ENCODE data around the gene FADS3. TPM values are rescaled to one million over a fixed set of nuclear protein-coding genes. Genes with fewer than 3 reads are reported as not detected.

FADS3 gene
- total and polyA plus RNA-seq, 2 of the 13 experiments (the other 11 are each of a cell fraction or from before 2014, with no cell fraction given): 13.4 to 23.2 TPM

GRCh38 chr11:61827571-61828378 lies 63.6 kb downstream of the FADS3 start, which contains the start of gene FADS2 (continued):
- TF ChIP-seq ZMYM3 (CRISPR knock-in tag; IDR thresholded peaks at IDR 0.05) (no peak), ZNF282 (IDR thresholded peaks at IDR 0.05; ENCODE audit: partially characterized antibody) (no peak), ZNF329 (CRISPR knock-in tag; IDR thresholded peaks at IDR 0.05; ENCODE audit: low read depth) (no peak), E2F1 (CRISPR knock-in tag; IDR thresholded peaks at IDR 0.05) (peak; percentile 77; the same call in 1 of the 2 replicates), ZBTB46 (CRISPR knock-in tag; IDR thresholded peaks at IDR 0.05; ENCODE audit: borderline replicate concordance) (0 out of 2 replicates have a peak, but pooled peaks have one; percentile 36), ZBTB20 (CRISPR knock-in tag; IDR thresholded peaks at IDR 0.05; ENCODE audit: borderline replicate concordance, low read depth) (no peak), CEBPZ (IDR thresholded peaks at IDR 0.05; ENCODE audit: low read length) (no peak), DMTF1 (CRISPR knock-in tag; IDR thresholded peaks at IDR 0.05) (no peak), ZBTB38 (CRISPR knock-in tag; IDR thresholded peaks at IDR 0.05) (peak; percentile 74; the same call in 1 of the 2 replicates), ZNF557 (CRISPR knock-in tag; IDR thresholded peaks at IDR 0.05) (no peak), DBP (CRISPR knock-in tag; IDR thresholded peaks at IDR 0.05; ENCODE audit: not compliant biosample characterization) (no peak), ZNF629 (CRISPR knock-in tag; conservative IDR thresholded peaks at IDR 0.05) (no peak), ZFP1 (CRISPR knock-in tag; IDR thresholded peaks at IDR 0.05) (no peak), ZNF746 (CRISPR knock-in tag; IDR thresholded peaks at IDR 0.05) (peak; percentile 95)
